ENCODE results near the gene TBC1D22A.
"Not testable (repeated sequence)": the region's sequence is repeated elsewhere in the genome, so short reads cannot be mapped to it uniquely, and the experiment has no call there.

The TBC1D22A gene

GRCh38 chr22:47167921-47168320 is 405.5 kb downstream of the TBC1D22A start:
- H3K4me3 ChIP-seq (ENCODE audit: low read length); H3K56ac ChIP-seq (ENCODE audit: low read length); H3K27me3 ChIP-seq (ENCODE audit: insufficient read depth, low read length, poor library complexity); H3K4me2 ChIP-seq (ENCODE audit: low read length); H3K27ac ChIP-seq (ENCODE audit: low read depth, low read length); H2BK5ac ChIP-seq (ENCODE audit: low read length); H4K5ac ChIP-seq (ENCODE audit: low read length); H3K4ac ChIP-seq (ENCODE audit: low read depth, low read length); H2AK5ac ChIP-seq (ENCODE audit: low read length); H2BK15ac ChIP-seq (replicated peaks; ENCODE audit: low read depth); H3K79me2 ChIP-seq (ENCODE audit: control insufficient read depth, insufficient read depth, low read length); H3K23ac ChIP-seq (ENCODE audit: low read length); H4K8ac ChIP-seq (ENCODE audit: low read depth, low read length); H3K79me1 ChIP-seq (ENCODE audit: low read length); H3K36me3 ChIP-seq (ENCODE audit: control insufficient read depth, insufficient read depth, low read length); DNase-seq; H3K9ac ChIP-seq (ENCODE audit: low read length); H3K4me1 ChIP-seq (ENCODE audit: control insufficient read depth, low read depth, low read length); H2BK120ac ChIP-seq (ENCODE audit: low read depth, low read length); H3K18ac ChIP-seq (ENCODE audit: low read length): not testable (repeated sequence)
- no CpG with 5 or more reads among the region's 6 CpGs for WGBS (ENCODE audit: extremely low coverage, insufficient coverage, low lambda C conversion rate)

GRCh38 chr22:47168441-47168840 is 406.0 kb downstream of the TBC1D22A start:
- no peak overlapping the region for H3K56ac ChIP-seq (ENCODE audit: low read length)
- no peak overlapping the region for H3K27ac ChIP-seq (ENCODE audit: low read depth, low read length)
- H2BK15ac ChIP-seq (replicated peaks; ENCODE audit: low read depth): no peak overlapping the region
- H3K4me3 ChIP-seq (ENCODE audit: low read length): no peak overlapping the region
- H2AK5ac ChIP-seq (ENCODE audit: low read length): no peak overlapping the region
- no CpG with 5 or more reads among the region's 14 CpGs for WGBS (ENCODE audit: extremely low coverage, insufficient coverage, low lambda C conversion rate)
- H3K36me3 ChIP-seq (ENCODE audit: control insufficient read depth, insufficient read depth, low read length): no peaks in the 10 kb centered on the region
- H3K9ac ChIP-seq (ENCODE audit: low read length): no peak overlapping the region
- no peaks in the 10 kb centered on the region for H3K27me3 ChIP-seq (ENCODE audit: insufficient read depth, low read length, poor library complexity)
- H2BK120ac ChIP-seq (ENCODE audit: low read depth, low read length): no peak overlapping the region
- no peaks in the 10 kb centered on the region for H3K79me2 ChIP-seq (ENCODE audit: control insufficient read depth, insufficient read depth, low read length)
- H3K4me1 ChIP-seq (ENCODE audit: control insufficient read depth, low read depth, low read length): no peaks in the 10 kb centered on the region
- H3K23ac ChIP-seq (ENCODE audit: low read length): no peak overlapping the region
- H3K4me2 ChIP-seq (ENCODE audit: low read length): no peak overlapping the region
- no peak overlapping the region for H3K4ac ChIP-seq (ENCODE audit: low read depth, low read length)
- H2BK5ac ChIP-seq (ENCODE audit: low read length): no peak overlapping the region
- H3K79me1 ChIP-seq (ENCODE audit: low read length): no peaks in the 10 kb centered on the region
- DNase-seq: no peak
- no peak overlapping the region for H4K8ac ChIP-seq (ENCODE audit: low read depth, low read length)
- no peak overlapping the region for H4K5ac ChIP-seq (ENCODE audit: low read length)
- H3K18ac ChIP-seq (ENCODE audit: low read length): no peak overlapping the region

- Histone ChIP-seq H3K79me1 (ENCODE audit: low read length) (no peaks in the 10 kb centered on the region), H2BK120ac (ENCODE audit: low read depth, low read length) (no peak overlapping the region), H3K4me2 (ENCODE audit: low read length) (no peak overlapping the region), H3K36me3 (ENCODE audit: control insufficient read depth, insufficient read depth, low read length) (no peaks in the 10 kb centered on the region), H2AK5ac (ENCODE audit: low read length) (no peak overlapping the region), H3K18ac (ENCODE audit: low read length) (no peak overlapping the region), H4K5ac (ENCODE audit: low read length) (no peak overlapping the region), H3K23ac (ENCODE audit: low read length) (no peak overlapping the region), H2BK5ac (ENCODE audit: low read length) (no peak overlapping the region), H2BK15ac (replicated peaks; ENCODE audit: low read depth) (no peak overlapping the region), H3K79me2 (ENCODE audit: control insufficient read depth, insufficient read depth, low read length) (no peaks in the 10 kb centered on the region), H3K4me3 (ENCODE audit: low read length) (no peak overlapping the region), H3K27me3 (ENCODE audit: insufficient read depth, low read length, poor library complexity) (no peaks in the 10 kb centered on the region), H3K56ac (ENCODE audit: low read length) (no peak overlapping the region), H3K4ac (ENCODE audit: low read depth, low read length) (no peak overlapping the region), H4K8ac (ENCODE audit: low read depth, low read length) (no peak overlapping the region), H3K4me1 (ENCODE audit: control insufficient read depth, low read depth, low read length) (no peaks in the 10 kb centered on the region), H3K9ac (ENCODE audit: low read length) (no peak overlapping the region), H3K27ac (ENCODE audit: low read depth, low read length) (no peak overlapping the region)
- DNase-seq: peak; percentile 63
- WGBS (ENCODE audit: extremely low coverage, insufficient coverage, low lambda C conversion rate): no CpG with 5 or more reads among the region's 25 CpGs
Observed at GRCh38 chr22:47168900-47169800, 406.7 kb downstream of the TBC1D22A start.

- Histone ChIP-seq H3K79me1 (ENCODE audit: low read length) (no peaks in the 10 kb centered on the region), H3K27ac (ENCODE audit: low read depth, low read length) (no peak overlapping the region), H3K36me3 (ENCODE audit: control insufficient read depth, insufficient read depth, low read length) (no peaks in the 10 kb centered on the region), H3K23ac (ENCODE audit: low read length) (no peak overlapping the region), H2BK5ac (ENCODE audit: low read length) (no peak overlapping the region), H3K4ac (ENCODE audit: low read depth, low read length) (no peak overlapping the region), H3K18ac (ENCODE audit: low read length) (no peak overlapping the region), H3K27me3 (ENCODE audit: insufficient read depth, low read length, poor library complexity) (no peaks in the 10 kb centered on the region), H3K9ac (ENCODE audit: low read length) (no peak overlapping the region), H2AK5ac (ENCODE audit: low read length) (no peak overlapping the region), H4K8ac (ENCODE audit: low read depth, low read length) (no peak overlapping the region), H3K4me3 (ENCODE audit: low read length) (no peak overlapping the region), H2BK120ac (ENCODE audit: low read depth, low read length) (no peak overlapping the region), H3K79me2 (ENCODE audit: control insufficient read depth, insufficient read depth, low read length) (no peaks in the 10 kb centered on the region), H2BK15ac (replicated peaks; ENCODE audit: low read depth) (no peak overlapping the region), H3K4me2 (ENCODE audit: low read length) (no peak overlapping the region), H4K5ac (ENCODE audit: low read length) (no peak overlapping the region), H3K56ac (ENCODE audit: low read length) (no peak overlapping the region), H3K4me1 (ENCODE audit: control insufficient read depth, low read depth, low read length) (no peaks in the 10 kb centered on the region)
- no CpG with 5 or more reads among the region's 9 CpGs for WGBS (ENCODE audit: extremely low coverage, insufficient coverage, low lambda C conversion rate)
- no peak for DNase-seq
Observed at GRCh38 chr22:47169801-47170140, 407.3 kb downstream of the TBC1D22A start.

GRCh38 chr22:47170511-47171440 is 408.3 kb downstream of the TBC1D22A start:
- not testable (repeated sequence) for DNase-seq

More at GRCh38 chr22:47170511-47171440, 408.3 kb downstream of the TBC1D22A start:
- H3K23ac ChIP-seq (ENCODE audit: low read length); H3K4ac ChIP-seq (ENCODE audit: low read depth, low read length); H2BK5ac ChIP-seq (ENCODE audit: low read length); H3K36me3 ChIP-seq (ENCODE audit: control insufficient read depth, insufficient read depth, low read length); H3K27me3 ChIP-seq (ENCODE audit: insufficient read depth, low read length, poor library complexity); H4K8ac ChIP-seq (ENCODE audit: low read depth, low read length); H3K4me2 ChIP-seq (ENCODE audit: low read length); H2BK15ac ChIP-seq (replicated peaks; ENCODE audit: low read depth); H3K79me1 ChIP-seq (ENCODE audit: low read length); H4K5ac ChIP-seq (ENCODE audit: low read length); H3K4me1 ChIP-seq (ENCODE audit: control insufficient read depth, low read depth, low read length); H3K79me2 ChIP-seq (ENCODE audit: control insufficient read depth, insufficient read depth, low read length); H3K9ac ChIP-seq (ENCODE audit: low read length); H2AK5ac ChIP-seq (ENCODE audit: low read length); H3K27ac ChIP-seq (ENCODE audit: low read depth, low read length); H2BK120ac ChIP-seq (ENCODE audit: low read depth, low read length); H3K56ac ChIP-seq (ENCODE audit: low read length); H3K4me3 ChIP-seq (ENCODE audit: low read length); H3K18ac ChIP-seq (ENCODE audit: low read length): not testable (repeated sequence)
- no CpG with 5 or more reads among the region's 21 CpGs for WGBS (ENCODE audit: extremely low coverage, insufficient coverage, low lambda C conversion rate)

Measured in mesendoderm (in vitro differentiated cells).